Endothelial cell of umbilical vein (primary cell): ENCODE results near the gene PRDM11. TPM values are rescaled to one million over a fixed set of nuclear protein-coding genes. Genes with fewer than 3 reads are reported as not detected.

ENCODE experiments used
- BruUV-seq: library from RNA; stranded (reverse); fragments of 400-500 nt; replicated peaks from 2 replicates; lab custom pipeline; 2021; lab: Mats Ljungman, UMichigan
- CTCF ChIA-PET: fragments of 300-600, 350-600 bp; sonication (Branson Sonifier 250); formaldehyde crosslinking; loops from one replicate; lab custom pipeline; 2021; ENCODE audit warnings: antibody characterized with exemption, inconsistent platforms; lab: Charles Lee
- POLR2A ChIA-PET: fragments of 300-600, 350-600 bp; sonication (Branson Sonifier 250); formaldehyde crosslinking; loops from one replicate; lab custom pipeline; 2021; ENCODE audit warnings: antibody characterized with exemption, inconsistent platforms; lab: Charles Lee
- DNase-seq: peaks from one replicate; pipeline ENCODE4 v3.0.0-alpha.2; 2011; ENCODE audit warnings: low read depth, low spot score
- FAIRE-seq: peaks from 2 replicates; lab custom pipeline; 2011; peaks lifted over from hg19 to GRCh38; lab: Jason Lieb, UNC
- H2AFZ ChIP-seq: 2 replicates; pipeline ENCODE4 v1.6.0; 2012; ENCODE audit warnings: low read depth, low read length, control low read depth, inconsistent platforms
- H3K27ac ChIP-seq: 2 replicates; pipeline ENCODE4 v1.5.1; 2011; ENCODE audit warnings: low read depth, mild to moderate bottlenecking, control low read depth, low read length, moderate library complexity; ENCODE audit not compliant: insufficient read depth
- H3K27me3 ChIP-seq, 2 experiments: 2 replicates each; pipeline versions ENCODE4 v1.6.0 to v1.6.1; 2011; ENCODE audit warnings: low read length in 2 of 2, mixed read lengths in 1 of 2; ENCODE audit not compliant: control insufficient read depth in 2 of 2, insufficient read depth in 2 of 2
- H3K36me3 ChIP-seq, 2 experiments: 2 replicates in 1 of 2; 3 replicates in 1 of 2; pipeline ENCODE4 v1.5.1; 2011; ENCODE audit warnings: low read length in 2 of 2, mild to moderate bottlenecking in 1 of 2, moderate library complexity in 1 of 2; ENCODE audit not compliant: control insufficient read depth in 2 of 2, insufficient read depth in 2 of 2; ENCODE audit errors: extremely low read depth in 1 of 2
- H3K4me1 ChIP-seq: 3 replicates; pipeline ENCODE4 v1.5.1; 2011; ENCODE audit warnings: mild to moderate bottlenecking, low read length; ENCODE audit not compliant: control insufficient read depth, insufficient read depth; ENCODE audit errors: extremely low read depth
- H3K4me2 ChIP-seq: 2 replicates; pipeline ENCODE4 v1.6.1; 2011; ENCODE audit warnings: low read length, control low read depth, mixed read lengths; ENCODE audit not compliant: insufficient read depth
- H3K4me3 ChIP-seq, 3 experiments: fragments of 200-600 bp in 1 of 3; sonication (generic), shearing (Covaris generic) in 1 of 3; replicated peaks in 1 of 3; 2 replicates each; pipeline ENCODE4 v1.5.1; 2011 to 2016; ENCODE audit warnings: control low read depth in 3 of 3, low read length in 3 of 3, mild to moderate bottlenecking in 2 of 3, inconsistent platforms in 1 of 3, low read depth in 1 of 3, moderate library complexity in 1 of 3; ENCODE audit not compliant: insufficient read depth in 1 of 3
- H3K79me2 ChIP-seq: 2 replicates; pipeline ENCODE4 v1.6.0; 2012; ENCODE audit warnings: low read length, inconsistent platforms; ENCODE audit not compliant: control insufficient read depth, insufficient read depth
- H3K9ac ChIP-seq: replicated peaks from 2 replicates; pipeline ENCODE3; 2011; ENCODE audit warnings: low read length, control low read depth; ENCODE audit not compliant: insufficient read depth; ENCODE audit errors: extremely low read depth
- H3K9me1 ChIP-seq: replicated peaks from 3 replicates; pipeline ENCODE4 v1.6.0; 2011; ENCODE audit warnings: mild to moderate bottlenecking, low read length; ENCODE audit not compliant: control insufficient read depth, insufficient read depth; ENCODE audit errors: extremely low read depth
- H3K9me3 ChIP-seq: replicated peaks from 2 replicates; pipeline ENCODE4 v1.5.1; 2012; ENCODE audit warnings: low read length, inconsistent platforms; ENCODE audit not compliant: control insufficient read depth, insufficient read depth
- H4K20me1 ChIP-seq: replicated peaks from 2 replicates; pipeline ENCODE3; 2011; ENCODE audit warnings: mild to moderate bottlenecking, low read length; ENCODE audit not compliant: control insufficient read depth, insufficient read depth; ENCODE audit errors: extremely low read depth
- EZH2 ChIP-seq: IDR thresholded peaks from 2 replicates; pipeline ENCODE4 v1.6.1; 2012; ENCODE audit warnings: borderline replicate concordance, low read depth, mild to moderate bottlenecking, moderate library complexity, low read length, inconsistent platforms; ENCODE audit not compliant: severe bottlenecking
- FOS ChIP-seq: IDR thresholded peaks from 2 replicates; pipeline ENCODE4 v1.6.1; 2011; ENCODE audit warnings: mild to moderate bottlenecking, low read length, moderate library complexity, borderline replicate concordance; ENCODE audit not compliant: insufficient read depth
- GATA2 ChIP-seq: IDR thresholded peaks from 2 replicates; pipeline ENCODE4 v1.7.0; 2011; ENCODE audit warnings: low read depth, mild to moderate bottlenecking, moderate library complexity, mixed read lengths, low read length; ENCODE audit not compliant: insufficient read length, insufficient read depth
- JUN ChIP-seq: IDR thresholded peaks from 2 replicates; pipeline ENCODE4 v1.6.1; 2011; ENCODE audit warnings: borderline replicate concordance, low read depth; ENCODE audit not compliant: insufficient read length, insufficient read depth
- MYC ChIP-seq: IDR thresholded peaks from one replicate; pipeline ENCODE4 v1.6.1; 2011; ENCODE audit warnings: mild to moderate bottlenecking, low read depth, low read length
- POLR2A ChIP-seq: IDR thresholded peaks from 2 replicates; pipeline ENCODE4 v1.6.1; 2012; ENCODE audit warnings: low read depth, mild to moderate bottlenecking, control low read depth, low read length
- POLR2AphosphoS5 ChIP-seq: IDR thresholded peaks from 2 replicates; pipeline ENCODE4 v1.6.1; 2012; ENCODE audit warnings: low read depth, mild to moderate bottlenecking, control low read depth, low read length, moderate library complexity; ENCODE audit not compliant: insufficient read depth
- dilution Hi-C: fragments of 300-500 bp; cut with MboI; formaldehyde crosslinking; loops from one replicate; pipeline ENCODE4 v1.15.0; 2019; ENCODE audit warnings: low sequenced_read_pairs; ENCODE audit not compliant: extremely low pct_ligation_motif_present
- intact Hi-C: fragments of 100-400 bp; cut with micrococcal nuclease; formaldehyde crosslinking; loops from one replicate; pipeline ENCODE4 v1.10.0; 2022
- polyA plus RNA-seq, 4 experiments: library from polyadenylated mRNA; depleted of rRNA in 3 of 4; stranded (reverse) in 3 of 4; unstranded in 1 of 4; fragments of >200 nt; gene quantifications; 2 replicates each; pipeline versions ENCODE4 v1.2.1 to v1.2.3, GENCODE V29; 2011 to 2012; ENCODE audit warnings: missing spikeins in 1 of 4
- total RNA-seq: library from RNA; stranded (reverse); gene quantifications from 2 replicates; pipeline ENCODE4 v1.2.3, GENCODE V29; 2021
- TF ChIP-seq, protein P1 (sequence below), 2 donors: IDR thresholded peaks; 1 replicate in 1 of 2; 2 replicates in 1 of 2; pipeline ENCODE4 v1.5.1; 2011; ENCODE audit warnings: low read length in 2 of 2, mild to moderate bottlenecking in 2 of 2, moderate library complexity in 2 of 2, control low read depth in 1 of 2, inconsistent platforms in 1 of 2, low read depth in 1 of 2; ENCODE audit not compliant: insufficient read depth in 1 of 2; ENCODE audit errors: extremely low read depth in 1 of 2
- TF ChIP-seq, protein P2 (sequence below): IDR thresholded peaks from 2 replicates; pipeline ENCODE4 v1.6.1; 2011; ENCODE audit not compliant: insufficient read depth, insufficient read length

The PRDM11 gene
- total and polyA plus RNA-seq, 2 donors (not counting 3 experiments of a cell fraction or from before 2014, with no cell fraction given) = 6.9 to 14.1 TPM

DNA sequence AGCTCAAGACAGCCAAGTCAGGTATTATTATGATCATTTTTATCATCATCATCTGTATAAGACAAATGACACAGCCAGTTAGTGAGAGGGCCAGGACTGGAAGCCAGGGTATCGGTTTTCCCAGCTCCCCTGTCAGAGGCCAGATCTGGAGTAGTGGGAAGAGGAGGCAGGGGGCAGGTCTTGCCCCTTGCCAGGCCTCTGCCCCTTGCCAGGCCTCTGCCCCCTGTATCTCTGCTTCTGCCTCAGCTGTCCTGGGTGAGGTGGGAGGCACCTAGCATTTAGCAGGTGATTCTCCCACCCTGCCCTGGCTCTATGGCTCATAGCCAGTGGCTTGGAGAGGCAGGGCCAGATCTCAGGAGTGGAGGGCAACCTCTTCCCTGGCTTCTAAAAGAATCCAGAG is 67.3 kb downstream of the PRDM11 start:
- dilution Hi-C loops = no loop called here
- Histone ChIP-seq H3K4me3 (no peak overlapping the region), H3K4me1 (peaks cover 14% of the 10 kb centered on the region), H4K20me1 (no peaks in the 10 kb centered on the region), H3K9me3 (no peaks in the 10 kb centered on the region), H3K27me3 (peaks cover 0 to 3% of the 10 kb centered on the region in 2 experiments), H3K79me2 (no peaks in the 10 kb centered on the region), H3K9me1 (no peaks in the 10 kb centered on the region), H3K36me3 (peaks cover 0 to 6% of the 10 kb centered on the region in 2 experiments), H2AFZ (no peak overlapping the region), H3K27ac (no peak overlapping the region), H3K9ac (no peak overlapping the region), H3K4me2 (no peak overlapping the region)
- POLR2A ChIA-PET = no interaction called here
- intact Hi-C loops = no loop called here
- BruUV-seq = no TSS peak
- TF ChIP-seq, protein P1, sequence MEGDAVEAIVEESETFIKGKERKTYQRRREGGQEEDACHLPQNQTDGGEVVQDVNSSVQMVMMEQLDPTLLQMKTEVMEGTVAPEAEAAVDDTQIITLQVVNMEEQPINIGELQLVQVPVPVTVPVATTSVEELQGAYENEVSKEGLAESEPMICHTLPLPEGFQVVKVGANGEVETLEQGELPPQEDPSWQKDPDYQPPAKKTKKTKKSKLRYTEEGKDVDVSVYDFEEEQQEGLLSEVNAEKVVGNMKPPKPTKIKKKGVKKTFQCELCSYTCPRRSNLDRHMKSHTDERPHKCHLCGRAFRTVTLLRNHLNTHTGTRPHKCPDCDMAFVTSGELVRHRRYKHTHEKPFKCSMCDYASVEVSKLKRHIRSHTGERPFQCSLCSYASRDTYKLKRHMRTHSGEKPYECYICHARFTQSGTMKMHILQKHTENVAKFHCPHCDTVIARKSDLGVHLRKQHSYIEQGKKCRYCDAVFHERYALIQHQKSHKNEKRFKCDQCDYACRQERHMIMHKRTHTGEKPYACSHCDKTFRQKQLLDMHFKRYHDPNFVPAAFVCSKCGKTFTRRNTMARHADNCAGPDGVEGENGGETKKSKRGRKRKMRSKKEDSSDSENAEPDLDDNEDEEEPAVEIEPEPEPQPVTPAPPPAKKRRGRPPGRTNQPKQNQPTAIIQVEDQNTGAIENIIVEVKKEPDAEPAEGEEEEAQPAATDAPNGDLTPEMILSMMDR (IDR thresholded peaks at IDR 0.05; ENCODE audit: extremely low read depth in 1 of 2, insufficient read depth in 1 of 2, low read depth in 1 of 2, low read length in 2 of 2) = no peak
- TF ChIP-seq POLR2A (no peak), GATA2 (no peak), JUN (no peak), MYC (no peak), POLR2AphosphoS5 (no peak), FOS (no peak), EZH2 (no peak)
- TF ChIP-seq, protein P2, sequence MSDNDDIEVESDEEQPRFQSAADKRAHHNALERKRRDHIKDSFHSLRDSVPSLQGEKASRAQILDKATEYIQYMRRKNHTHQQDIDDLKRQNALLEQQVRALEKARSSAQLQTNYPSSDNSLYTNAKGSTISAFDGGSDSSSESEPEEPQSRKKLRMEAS = no peak
- FAIRE-seq (no peak), DNase-seq (no peak)
- CTCF ChIA-PET = interaction anchor here (0.6 to 1.1 kb wide), 2 partner anchors 20 to 31 kb away, joined by 3 read pairs; no protein-coding TSS in a partner anchor
